Smooth muscle cell (in vitro differentiated cells): Measurements from ENCODE around the gene SYNGR4. TPM values are rescaled to one million over a fixed set of nuclear protein-coding genes. Genes with fewer than 3 reads are reported as not detected.

Experiments
- DNase-seq: peaks from one replicate; lab custom pipeline; 2025; ENCODE audit not compliant: unreplicated experiment; lab: John Stamatoyannopoulos, UW
- H2AFZ ChIP-seq: fragments of 200-600 bp; sonication (generic); 2 replicates; pipeline ENCODE4 v1.6.0; 2016; ENCODE audit warnings: antibody characterized with exemption, low read depth, mild to moderate bottlenecking
- H3F3A ChIP-seq: fragments of 200-600 bp; sonication (generic); 2 replicates; pipeline ENCODE4 v1.6.0; 2017; ENCODE audit warnings: antibody characterized with exemption, low read depth
- H3K27ac ChIP-seq: fragments of 200-600 bp; sonication (generic); 2 replicates; pipeline ENCODE4 v1.5.1; 2016; ENCODE audit warnings: low read depth, mild to moderate bottlenecking
- H3K27me3 ChIP-seq: fragments of 200-600 bp; sonication (generic); 2 replicates; pipeline ENCODE4 v1.6.1; 2016; ENCODE audit warnings: low read depth, mild to moderate bottlenecking
- H3K36me3 ChIP-seq: fragments of 200-600 bp; sonication (generic); 2 replicates; pipeline ENCODE4 v1.5.1; 2016; ENCODE audit warnings: low read depth
- H3K4me1 ChIP-seq: fragments of 200-600 bp; sonication (generic); 2 replicates; pipeline ENCODE4 v1.5.1; 2016; ENCODE audit warnings: low read depth
- H3K4me2 ChIP-seq: fragments of 200-600 bp; sonication (generic); 2 replicates; pipeline ENCODE4 v1.6.0; 2016; ENCODE audit warnings: mild to moderate bottlenecking
- H3K4me3 ChIP-seq: fragments of 200-600 bp; sonication (generic); 2 replicates; pipeline ENCODE4 v1.5.1; 2016; ENCODE audit warnings: mild to moderate bottlenecking
- H3K79me2 ChIP-seq: fragments of 200-600 bp; sonication (generic); 2 replicates; pipeline ENCODE4 v1.6.0; 2016; ENCODE audit warnings: low read depth, mild to moderate bottlenecking
- H3K9ac ChIP-seq: fragments of 200-600 bp; sonication (generic); 2 replicates; pipeline ENCODE4 v1.6.0; 2016; ENCODE audit warnings: low read depth
- H3K9me3 ChIP-seq: fragments of 200-600 bp; sonication (generic); replicated peaks from 2 replicates; pipeline ENCODE4 v1.5.1; 2016; ENCODE audit warnings: low read depth
- H4K20me1 ChIP-seq: fragments of 200-600 bp; sonication (generic); 2 replicates; pipeline ENCODE4 v1.6.0; 2016; ENCODE audit warnings: low read depth
- WGBS: methylation state at CpG from one replicate; pipeline ENCODE4 v1.1.7; 2016; ENCODE audit warnings: low lambda C conversion rate; 5-methylcytosine and 5-hydroxymethylcytosine counted together
- polyA plus RNA-seq: library from polyadenylated mRNA; unstranded; fragments of >200 nt; fragmentation: Nextera tagmentation; extraction: Ambion mirVana; gene quantifications from 2 replicates; pipeline ENCODE4 v1.2.1, GENCODE V29; 2016
- total RNA-seq: library from RNA; depleted of rRNA; stranded (reverse); fragments of >200 nt; gene quantifications from 2 replicates; pipeline ENCODE4 v1.2.3, GENCODE V29; 2014
- TF ChIP-seq, protein P1 (sequence below): fragments of 200-600 bp; sonication (generic); IDR thresholded peaks from 2 replicates; pipeline ENCODE4 v1.5.1; 2017; ENCODE audit warnings: borderline replicate concordance, mild to moderate bottlenecking, antibody characterized with exemption; ENCODE audit not compliant: insufficient read depth, poor library complexity, severe bottlenecking

Gene SYNGR4
- total and polyA plus RNA-seq, 2 experiments from 2014 or later: not detected

DNA sequence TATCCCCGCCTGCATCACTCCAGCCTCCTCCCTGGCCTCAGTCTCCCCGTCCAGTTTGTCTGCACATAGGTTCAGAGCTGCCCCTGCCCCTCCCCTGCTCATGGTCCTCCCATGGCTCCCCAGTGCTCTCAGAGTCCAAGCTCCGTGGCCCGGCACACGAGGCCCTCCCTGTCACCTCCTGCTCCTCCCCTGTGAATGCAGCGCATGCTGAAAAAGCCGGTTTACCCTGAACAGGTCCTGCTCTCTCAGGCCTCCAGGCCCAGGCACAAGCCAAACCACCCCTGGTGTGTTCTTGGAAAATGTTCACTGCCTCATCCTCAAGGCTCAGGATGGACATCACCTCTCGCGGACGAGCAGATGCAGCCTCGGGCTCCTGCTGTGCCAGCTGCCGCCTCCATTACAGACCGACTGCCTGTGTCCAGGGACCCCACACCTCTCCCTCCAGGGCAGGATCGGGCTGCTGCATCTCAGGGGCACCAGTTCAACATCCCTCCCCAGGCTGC, 25.9 kb upstream of the SYNGR4 start:
- Histone ChIP-seq H2AFZ (no peak overlapping the region), H3K9me3 (no peaks in the 10 kb centered on the region), H3K4me2 (no peak overlapping the region), H3K36me3 (no peaks in the 10 kb centered on the region), H3K27me3 (no peaks in the 10 kb centered on the region), H3K79me2 (no peaks in the 10 kb centered on the region), H3K9ac (no peak overlapping the region), H3K4me3 (no peak overlapping the region), H3F3A (peaks cover 6% of the 10 kb centered on the region), H3K27ac (no peak overlapping the region), H3K4me1 (no peaks in the 10 kb centered on the region), H4K20me1 (no peaks in the 10 kb centered on the region)
- DNase-seq: no peak
- TF ChIP-seq, protein P1, sequence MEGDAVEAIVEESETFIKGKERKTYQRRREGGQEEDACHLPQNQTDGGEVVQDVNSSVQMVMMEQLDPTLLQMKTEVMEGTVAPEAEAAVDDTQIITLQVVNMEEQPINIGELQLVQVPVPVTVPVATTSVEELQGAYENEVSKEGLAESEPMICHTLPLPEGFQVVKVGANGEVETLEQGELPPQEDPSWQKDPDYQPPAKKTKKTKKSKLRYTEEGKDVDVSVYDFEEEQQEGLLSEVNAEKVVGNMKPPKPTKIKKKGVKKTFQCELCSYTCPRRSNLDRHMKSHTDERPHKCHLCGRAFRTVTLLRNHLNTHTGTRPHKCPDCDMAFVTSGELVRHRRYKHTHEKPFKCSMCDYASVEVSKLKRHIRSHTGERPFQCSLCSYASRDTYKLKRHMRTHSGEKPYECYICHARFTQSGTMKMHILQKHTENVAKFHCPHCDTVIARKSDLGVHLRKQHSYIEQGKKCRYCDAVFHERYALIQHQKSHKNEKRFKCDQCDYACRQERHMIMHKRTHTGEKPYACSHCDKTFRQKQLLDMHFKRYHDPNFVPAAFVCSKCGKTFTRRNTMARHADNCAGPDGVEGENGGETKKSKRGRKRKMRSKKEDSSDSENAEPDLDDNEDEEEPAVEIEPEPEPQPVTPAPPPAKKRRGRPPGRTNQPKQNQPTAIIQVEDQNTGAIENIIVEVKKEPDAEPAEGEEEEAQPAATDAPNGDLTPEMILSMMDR: no peak
- 95% methylated on average over 14 of the region's 14 CpGs for WGBS

DNA sequence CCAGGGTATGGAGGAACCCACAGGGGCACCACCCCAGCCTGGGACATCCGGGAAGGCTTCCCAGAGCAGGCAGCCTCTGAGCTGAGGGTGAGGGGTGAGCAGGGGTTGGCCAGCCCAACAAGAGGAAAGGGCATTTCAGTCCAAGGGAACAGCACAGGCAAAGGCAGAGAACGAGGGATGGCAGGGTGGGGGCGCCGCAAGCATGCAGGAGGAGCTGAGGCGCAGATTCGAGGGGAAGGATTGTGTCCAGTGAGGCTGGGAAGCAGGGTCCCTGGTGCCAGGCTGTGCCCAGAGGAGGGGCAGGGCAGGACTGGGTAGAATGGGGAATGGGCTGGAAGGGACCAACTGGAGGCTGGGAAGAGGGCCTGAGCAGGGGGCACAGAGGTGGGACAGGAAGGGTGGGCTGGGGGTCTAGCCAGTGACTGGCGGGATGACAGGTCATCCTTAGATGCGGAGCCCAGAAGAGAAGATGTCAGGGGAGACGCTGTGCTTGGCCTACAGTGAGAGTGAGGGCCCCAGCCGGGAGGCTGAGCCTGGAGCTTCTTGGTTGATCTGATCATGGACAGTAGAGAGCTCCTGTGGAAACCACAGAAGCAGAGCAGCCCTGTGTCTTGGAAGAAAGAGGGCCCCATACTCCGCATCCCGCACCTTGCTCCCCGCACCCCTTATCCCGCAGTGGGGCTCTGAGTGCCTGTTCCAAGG, 25.2 kb upstream of the SYNGR4 start:
- no peak overlapping the region for H2AFZ ChIP-seq
- H3F3A ChIP-seq: peaks cover 6% of the 10 kb centered on the region
- DNase-seq: no peak
- no peaks in the 10 kb centered on the region for H3K27me3 ChIP-seq
- WGBS: 96% methylated on average over 14 of the region's 14 CpGs
- no peak overlapping the region for H3K4me2 ChIP-seq
- no peaks in the 10 kb centered on the region for H3K36me3 ChIP-seq
- no peaks in the 10 kb centered on the region for H4K20me1 ChIP-seq
- H3K4me3 ChIP-seq: no peak overlapping the region
- TF ChIP-seq, protein P1: no peak
- H3K4me1 ChIP-seq: no peaks in the 10 kb centered on the region
- H3K27ac ChIP-seq: no peak overlapping the region
- H3K9me3 ChIP-seq: no peaks in the 10 kb centered on the region
- no peak overlapping the region for H3K9ac ChIP-seq
- no peaks in the 10 kb centered on the region for H3K79me2 ChIP-seq

DNA sequence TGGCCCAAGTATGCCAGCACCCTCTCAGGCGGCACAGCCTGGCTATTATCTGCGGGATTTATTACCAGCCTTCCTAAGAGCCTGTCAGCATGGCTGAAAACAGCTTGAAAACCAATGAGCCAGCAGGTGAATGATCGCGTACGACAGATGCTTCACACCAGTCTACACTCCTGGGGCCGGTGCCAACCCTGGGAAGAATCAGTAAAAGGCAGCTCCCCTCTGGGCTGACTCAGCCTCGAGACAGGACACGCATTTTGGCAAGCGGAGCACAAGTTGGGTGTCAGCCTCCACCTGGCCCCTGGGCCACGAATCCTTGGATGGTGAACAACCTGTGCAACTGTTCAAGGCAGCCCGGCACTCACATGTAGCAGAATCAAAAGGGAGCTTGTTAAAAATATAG, 23.2 kb upstream of the SYNGR4 start:
- no peaks in the 10 kb centered on the region for H4K20me1 ChIP-seq
- no peak overlapping the region for H3K4me3 ChIP-seq
- no peaks in the 10 kb centered on the region for H3K4me1 ChIP-seq
- 97% methylated on average over 11 of the region's 11 CpGs for WGBS
- H3K27me3 ChIP-seq: no peaks in the 10 kb centered on the region
- no peaks in the 10 kb centered on the region for H3F3A ChIP-seq
- H3K27ac ChIP-seq: no peak overlapping the region
- no peak overlapping the region for H3K4me2 ChIP-seq
- H3K9me3 ChIP-seq: no peaks in the 10 kb centered on the region
- no peak overlapping the region for H2AFZ ChIP-seq
- H3K36me3 ChIP-seq: no peaks in the 10 kb centered on the region
- no peaks in the 10 kb centered on the region for H3K79me2 ChIP-seq
- TF ChIP-seq, protein P1: no peak
- DNase-seq: no peak
- H3K9ac ChIP-seq: no peak overlapping the region
